Measurements from ENCODE around the gene SEBOX.

SEBOX gene

GRCh38 chr17:28398280-28398981 lies 33.4 kb upstream of the SEBOX start:
- TF ChIP-seq GATA3 (IDR thresholded peaks at IDR 0.05; ENCODE audit: low read depth, low read length) (no peak), GATA2 (IDR thresholded peaks at IDR 0.05; ENCODE audit: low read depth, low read length) (no peak)

GRCh38 chr17:28397687-28398279 lies 32.8 kb upstream of the SEBOX start:
- no peak for TF ChIP-seq GATA3 (IDR thresholded peaks at IDR 0.05; ENCODE audit: low read depth, low read length)
- TF ChIP-seq GATA2 (IDR thresholded peaks at IDR 0.05; ENCODE audit: low read depth, low read length) = no peak

GRCh38 chr17:28397275-28397674 lies 32.3 kb upstream of the SEBOX start:
- TF ChIP-seq GATA2 (IDR thresholded peaks at IDR 0.05; ENCODE audit: low read depth, low read length) = no peak
- TF ChIP-seq GATA3 (IDR thresholded peaks at IDR 0.05; ENCODE audit: low read depth, low read length) = no peak

GRCh38 chr17:28396635-28397239 lies 31.7 kb upstream of the SEBOX start:
- TF ChIP-seq GATA3 (IDR thresholded peaks at IDR 0.05; ENCODE audit: low read depth, low read length) = no peak
- no peak for TF ChIP-seq GATA2 (IDR thresholded peaks at IDR 0.05; ENCODE audit: low read depth, low read length)

- TF ChIP-seq GATA3 (IDR thresholded peaks at IDR 0.05; ENCODE audit: low read depth, low read length) (no peak), GATA2 (IDR thresholded peaks at IDR 0.05; ENCODE audit: low read depth, low read length) (no peak)
Observed at GRCh38 chr17:28395968-28396367, 31.0 kb upstream of the SEBOX start.

GRCh38 chr17:28395426-28395825 lies 30.4 kb upstream of the SEBOX start:
- TF ChIP-seq GATA2 (IDR thresholded peaks at IDR 0.05; ENCODE audit: low read depth, low read length) = no peak
- no peak for TF ChIP-seq GATA3 (IDR thresholded peaks at IDR 0.05; ENCODE audit: low read depth, low read length)

- no peak for TF ChIP-seq GATA3 (IDR thresholded peaks at IDR 0.05; ENCODE audit: low read depth, low read length)
- no peak for TF ChIP-seq GATA2 (IDR thresholded peaks at IDR 0.05; ENCODE audit: low read depth, low read length)
Observed at GRCh38 chr17:28394337-28395116, 29.5 kb upstream of the SEBOX start.

- TF ChIP-seq GATA3 (IDR thresholded peaks at IDR 0.05; ENCODE audit: low read depth, low read length) (no peak), GATA2 (IDR thresholded peaks at IDR 0.05; ENCODE audit: low read depth, low read length) (no peak)
Observed at GRCh38 chr17:28392491-28392890, 27.5 kb upstream of the SEBOX start.

- TF ChIP-seq GATA2 (IDR thresholded peaks at IDR 0.05; ENCODE audit: low read depth, low read length) = no peak
- no peak for TF ChIP-seq GATA3 (IDR thresholded peaks at IDR 0.05; ENCODE audit: low read depth, low read length)
Observed at GRCh38 chr17:28391401-28391800, 26.4 kb upstream of the SEBOX start.

- TF ChIP-seq GATA2 (IDR thresholded peaks at IDR 0.05; ENCODE audit: low read depth, low read length) = no peak
- no peak for TF ChIP-seq GATA3 (IDR thresholded peaks at IDR 0.05; ENCODE audit: low read depth, low read length)
Observed at GRCh38 chr17:28390984-28391383, 26.0 kb upstream of the SEBOX start.

GRCh38 chr17:28390563-28390962 lies 25.6 kb upstream of the SEBOX start:
- TF ChIP-seq GATA2 (IDR thresholded peaks at IDR 0.05; ENCODE audit: low read depth, low read length) = no peak
- TF ChIP-seq GATA3 (IDR thresholded peaks at IDR 0.05; ENCODE audit: low read depth, low read length) = no peak

GRCh38 chr17:28390141-28390540 lies 25.1 kb upstream of the SEBOX start:
- TF ChIP-seq GATA2 (IDR thresholded peaks at IDR 0.05; ENCODE audit: low read depth, low read length) (no peak), GATA3 (IDR thresholded peaks at IDR 0.05; ENCODE audit: low read depth, low read length) (no peak)

GRCh38 chr17:28388106-28388505 lies 23.1 kb upstream of the SEBOX start:
- TF ChIP-seq GATA3 (IDR thresholded peaks at IDR 0.05; ENCODE audit: low read depth, low read length) (no peak), GATA2 (IDR thresholded peaks at IDR 0.05; ENCODE audit: low read depth, low read length) (no peak)

GRCh38 chr17:28386391-28386790 lies 21.4 kb upstream of the SEBOX start:
- no peak for TF ChIP-seq GATA2 (IDR thresholded peaks at IDR 0.05; ENCODE audit: low read depth, low read length)
- TF ChIP-seq GATA3 (IDR thresholded peaks at IDR 0.05; ENCODE audit: low read depth, low read length) = no peak
